GM19238 (cell line): Measurements from ENCODE around the gene GAS6.

Source experiments
- DNase-seq: peaks from one replicate; pipeline ENCODE4 v3.0.0; 2011; ENCODE audit warnings: low spot score; ENCODE audit not compliant: insufficient read length

Gene GAS6

GRCh38 chr13:113888701-113889330, 24.9 kb upstream of the GAS6 start:
- DNase-seq: no peak

- DNase-seq: no peak
Measured at GRCh38 chr13:113887700-113888201, 23.9 kb upstream of the GAS6 start.

- no peak for DNase-seq
Measured at GRCh38 chr13:113886561-113887112, 22.8 kb upstream of the GAS6 start.

GRCh38 chr13:113884821-113885220, 20.9 kb upstream of the GAS6 start:
- no peak for DNase-seq

GRCh38 chr13:113883921-113884804, 20.3 kb upstream of the GAS6 start:
- DNase-seq: no peak

- DNase-seq: no peak
Measured at GRCh38 chr13:113883314-113883811, 19.5 kb upstream of the GAS6 start.

- no peak for DNase-seq
Measured at GRCh38 chr13:113882716-113883115, 18.8 kb upstream of the GAS6 start.

GRCh38 chr13:113882267-113882630, 18.4 kb upstream of the GAS6 start:
- no peak for DNase-seq

GRCh38 chr13:113881614-113882266, 17.9 kb upstream of the GAS6 start:
- DNase-seq: no peak

- DNase-seq: no peak
Measured at GRCh38 chr13:113880651-113881611, 17.1 kb upstream of the GAS6 start.

GRCh38 chr13:113879494-113880360, 15.9 kb upstream of the GAS6 start:
- DNase-seq: no peak

GRCh38 chr13:113879017-113879416, 15.1 kb upstream of the GAS6 start:
- no peak for DNase-seq

GRCh38 chr13:113877149-113877990, 13.5 kb upstream of the GAS6 start:
- DNase-seq: no peak

GRCh38 chr13:113876346-113877148, 12.7 kb upstream of the GAS6 start:
- no peak for DNase-seq

- no peak for DNase-seq
Measured at GRCh38 chr13:113875837-113876281, 12.0 kb upstream of the GAS6 start.

GRCh38 chr13:113875429-113875815, 11.5 kb upstream of the GAS6 start:
- DNase-seq: no peak

- DNase-seq: no peak
Measured at GRCh38 chr13:113874579-113875428, 10.9 kb upstream of the GAS6 start.
